NCI-H1048 (cell line): ENCODE results near the gene IL18RAP.

Source experiments
- DNase-seq: peaks from one replicate; lab custom pipeline; 2025; lab: John Stamatoyannopoulos, UW

Gene IL18RAP

GRCh38 chr2:102453501-102453900, 30.5 kb downstream of the IL18RAP start:
- no peak for DNase-seq

GRCh38 chr2:102455061-102455670, 32.2 kb downstream of the IL18RAP start:
- DNase-seq, result no peak

GRCh38 chr2:102460467-102460866, 37.5 kb downstream of the IL18RAP start:
- DNase-seq, result no peak

- DNase-seq, result no peak
Observed at GRCh38 chr2:102461188-102461587, 38.2 kb downstream of the IL18RAP start.

GRCh38 chr2:102463160-102463559, 40.2 kb downstream of the IL18RAP start:
- no peak for DNase-seq

GRCh38 chr2:102470168-102470567, 47.2 kb downstream of the IL18RAP start:
- no peak for DNase-seq

GRCh38 chr2:102473020-102473419, 50.1 kb downstream of the IL18RAP start, which contains the start of gene SLC9A4:
Gene SLC9A4, plus strand, starts transcription at chr2:102473226. Its CDS starts 534 bp downstream, at chr2:102473760.
- peak; percentile 1 for DNase-seq

- no peak for DNase-seq
Observed at GRCh38 chr2:102473631-102474030, 50.7 kb downstream of the IL18RAP start.

GRCh38 chr2:102474785-102475184, 51.8 kb downstream of the IL18RAP start:
- DNase-seq, result no peak

- DNase-seq, result no peak
Observed at GRCh38 chr2:102478686-102479470, 55.9 kb downstream of the IL18RAP start.

- no peak for DNase-seq
Observed at GRCh38 chr2:102480285-102481195, 57.6 kb downstream of the IL18RAP start.

GRCh38 chr2:102481931-102482330, 59.0 kb downstream of the IL18RAP start:
- no peak for DNase-seq

- no peak for DNase-seq
Observed at GRCh38 chr2:102483086-102483485, 60.1 kb downstream of the IL18RAP start.

GRCh38 chr2:102484310-102485061, 61.5 kb downstream of the IL18RAP start:
- no peak for DNase-seq

GRCh38 chr2:102485147-102485785, 62.3 kb downstream of the IL18RAP start:
- no peak for DNase-seq

- no peak for DNase-seq
Observed at GRCh38 chr2:102486941-102487702, 64.2 kb downstream of the IL18RAP start.

GRCh38 chr2:102487761-102488462, 65.0 kb downstream of the IL18RAP start:
- no peak for DNase-seq

GRCh38 chr2:102489646-102490045, 66.7 kb downstream of the IL18RAP start:
- DNase-seq, result no peak

- DNase-seq, result no peak
Observed at GRCh38 chr2:102492006-102492405, 69.0 kb downstream of the IL18RAP start.

GRCh38 chr2:102494570-102494969, 71.6 kb downstream of the IL18RAP start:
- no peak for DNase-seq
